IPS-18c (cell line): ENCODE data around the gene PRKN.

Experiments used
- H3K4me3 ChIP-seq: 2 replicates; pipeline ENCODE4 v1.7.0; 2013; ENCODE audit warnings: low read depth, mild to moderate bottlenecking, low read length, moderate library complexity; ENCODE audit not compliant: insufficient read depth
- H3K9me3 ChIP-seq: one replicate; pipeline ENCODE4 v1.6.1; 2013; ENCODE audit warnings: mild to moderate bottlenecking, low read length, moderate library complexity; ENCODE audit not compliant: control insufficient read depth, insufficient read depth

Gene PRKN

DNA sequence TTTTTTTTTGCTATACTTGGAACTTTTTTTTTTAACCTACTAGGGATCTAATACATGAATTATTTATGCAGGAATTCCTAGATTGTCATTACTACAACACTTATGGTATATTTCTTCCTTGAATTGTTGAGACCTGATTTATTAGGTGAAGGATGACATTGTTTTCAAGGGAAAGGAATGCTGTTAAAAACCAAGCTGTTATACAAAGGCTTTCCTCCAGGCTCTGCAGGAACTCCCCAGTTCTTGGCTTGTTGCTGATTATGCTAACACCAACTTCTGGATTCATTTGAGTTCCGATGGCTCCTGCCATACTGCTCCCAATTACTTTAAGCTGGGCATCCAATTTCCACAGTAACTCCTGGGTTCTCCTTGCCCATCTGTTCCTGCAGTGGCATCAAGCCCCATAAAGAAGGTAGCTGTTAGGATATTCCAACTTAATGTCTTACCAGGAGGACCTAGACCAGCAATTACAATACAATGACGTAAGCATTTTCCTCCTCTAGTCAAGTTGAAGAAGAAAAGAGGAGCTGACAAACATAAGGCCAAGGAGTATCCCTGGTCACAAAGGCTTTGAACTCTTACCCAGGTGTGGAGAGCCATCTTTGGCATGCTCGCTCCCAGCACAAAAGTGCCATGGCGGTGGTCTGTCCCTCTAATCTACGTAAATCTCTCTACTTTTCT, 1237.8 kb downstream of the PRKN start:
- no peak overlapping the region for H3K4me3 ChIP-seq
- no peaks in the 10 kb centered on the region for H3K9me3 ChIP-seq

- Histone ChIP-seq H3K4me3 (no peak overlapping the region), H3K9me3 (no peaks in the 10 kb centered on the region)
These were observed 1239.9 kb downstream of the PRKN start for GRCh38 chr6:161487694-161488093.

GRCh38 chr6:161487217-161487531, 1240.4 kb downstream of the PRKN start:
- Histone ChIP-seq H3K9me3 (no peaks in the 10 kb centered on the region), H3K4me3 (no peak overlapping the region)

DNA sequence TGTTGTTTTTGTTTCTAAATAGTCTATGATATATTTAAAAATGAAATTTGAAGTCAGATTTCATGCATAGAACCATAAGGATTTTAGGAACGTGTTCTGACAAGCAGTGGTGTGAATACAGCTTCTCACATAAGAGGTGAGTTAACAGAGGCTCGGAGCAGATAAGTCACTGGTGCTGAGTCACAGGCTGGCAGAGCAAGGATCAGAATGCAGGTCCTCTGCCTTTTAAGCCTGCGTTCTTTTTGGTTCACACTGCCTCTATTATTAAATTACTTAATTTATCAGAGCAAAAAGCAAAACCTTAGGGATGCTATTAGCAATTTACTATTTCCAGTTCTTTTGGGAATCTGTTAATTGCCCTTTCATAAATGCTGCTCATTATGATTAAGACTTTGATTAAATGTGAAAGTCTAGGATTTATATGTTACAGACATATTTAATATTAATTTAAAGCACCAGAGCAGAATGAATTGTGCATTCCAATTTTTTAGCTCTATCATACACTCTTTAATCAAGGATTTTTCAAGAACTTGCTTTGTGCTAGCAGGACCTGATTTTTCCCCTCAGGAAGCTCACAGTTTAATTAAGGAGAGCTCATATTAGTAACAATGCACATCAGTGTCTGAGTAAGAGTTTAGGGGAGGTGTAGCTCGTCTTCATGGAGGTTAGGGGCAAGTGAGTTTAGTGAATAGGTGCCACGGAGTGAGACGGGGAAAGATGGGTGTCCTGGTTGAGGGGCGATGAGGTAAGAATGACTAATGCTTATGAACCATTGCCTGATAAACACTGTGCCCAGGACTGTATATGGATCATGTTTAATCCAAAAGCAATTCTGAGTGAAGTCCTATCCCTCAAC, 1241.0 kb downstream of the PRKN start:
- no peaks in the 10 kb centered on the region for H3K9me3 ChIP-seq

DNA sequence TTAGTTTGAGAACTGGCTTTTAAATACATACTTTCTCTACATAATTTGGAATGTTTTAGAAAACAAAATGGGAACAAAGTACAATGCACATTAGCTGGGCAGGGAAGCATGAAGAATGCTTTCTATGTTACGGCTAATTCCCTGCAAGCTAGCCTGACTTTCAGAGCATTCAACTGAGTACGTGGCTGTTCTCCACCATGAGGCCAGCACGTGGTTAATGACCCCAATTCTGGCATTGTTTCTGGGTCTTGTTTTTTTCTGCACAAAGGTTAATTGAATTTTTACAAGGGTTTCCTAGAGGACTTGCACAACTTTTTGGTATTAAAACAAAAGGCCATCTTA, 1245.1 kb downstream of the PRKN start:
- Histone ChIP-seq H3K4me3 (no peak overlapping the region), H3K9me3 (no peaks in the 10 kb centered on the region)

More for the DNA sequence above, 1241.0 kb downstream of the PRKN start:
- H3K4me3 ChIP-seq = no peak overlapping the region

DNA sequence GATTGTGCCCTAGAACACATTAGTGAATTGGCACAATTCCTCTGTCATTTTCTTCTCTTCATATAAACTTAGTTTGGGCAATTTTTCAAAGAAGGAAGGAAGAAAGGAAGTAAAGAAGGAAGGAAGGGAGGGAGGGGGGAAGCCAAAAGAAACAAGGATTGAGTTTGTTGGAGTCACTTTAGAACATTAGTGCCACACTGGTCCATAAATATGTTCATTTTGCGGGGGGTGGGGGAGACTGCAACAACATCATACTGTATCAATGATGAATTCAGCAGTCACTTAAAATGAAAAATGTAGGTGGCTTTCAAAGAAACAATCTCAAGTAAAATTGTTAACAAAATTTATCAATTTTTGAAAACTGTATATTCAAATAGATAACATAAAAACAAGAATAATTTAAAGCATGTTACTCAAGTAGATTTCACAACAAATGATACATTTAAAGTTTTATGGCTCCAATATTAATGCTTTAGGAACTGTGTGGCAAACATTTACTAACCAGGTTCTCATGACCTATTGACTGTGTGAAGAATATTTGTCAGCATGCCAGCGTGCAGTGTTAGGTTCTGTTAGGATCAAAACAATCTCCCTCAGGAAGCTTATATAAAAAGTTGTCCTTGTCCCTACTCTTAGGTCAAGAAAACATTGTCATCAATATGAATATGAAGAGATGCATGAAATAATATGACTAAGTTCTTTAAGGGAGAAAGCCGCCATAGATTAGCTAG, 1245.6 kb downstream of the PRKN start:
- H3K9me3 ChIP-seq = no peaks in the 10 kb centered on the region
- no peak overlapping the region for H3K4me3 ChIP-seq

DNA sequence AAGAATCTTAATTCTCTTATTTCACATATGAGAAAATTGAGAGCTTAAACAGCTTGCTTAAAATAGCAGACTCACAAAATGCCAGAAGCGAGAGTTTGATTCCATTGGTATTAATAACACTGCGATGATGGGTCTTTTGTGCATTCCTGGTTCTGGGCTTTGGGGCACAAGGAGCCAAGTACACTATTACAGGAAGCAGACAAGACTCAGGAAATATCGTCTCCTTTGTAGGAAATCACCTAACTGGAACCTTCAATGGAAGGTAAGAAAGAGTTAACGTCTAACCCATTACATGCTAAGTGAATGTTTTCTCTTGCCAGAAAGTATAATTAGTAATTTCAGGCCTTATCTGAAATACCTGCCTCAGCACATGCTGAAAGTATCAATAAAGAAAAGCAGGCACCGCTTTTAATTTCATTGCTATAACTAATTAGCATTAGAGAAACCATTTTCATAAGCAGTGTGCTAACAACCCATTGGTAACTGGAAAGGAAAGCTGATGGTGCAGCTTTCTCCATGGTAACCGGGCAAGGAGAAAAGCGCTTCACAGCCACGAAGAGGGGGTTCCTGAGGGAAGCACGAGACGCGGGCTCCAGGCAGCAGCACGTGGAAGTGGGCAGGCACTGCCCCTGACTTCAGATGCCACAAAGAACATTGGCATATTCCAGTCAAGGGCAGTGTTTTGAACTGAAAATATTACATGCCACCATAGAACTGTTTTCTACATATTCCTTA, 1247.0 kb downstream of the PRKN start:
- H3K9me3 ChIP-seq = no peaks in the 10 kb centered on the region

DNA sequence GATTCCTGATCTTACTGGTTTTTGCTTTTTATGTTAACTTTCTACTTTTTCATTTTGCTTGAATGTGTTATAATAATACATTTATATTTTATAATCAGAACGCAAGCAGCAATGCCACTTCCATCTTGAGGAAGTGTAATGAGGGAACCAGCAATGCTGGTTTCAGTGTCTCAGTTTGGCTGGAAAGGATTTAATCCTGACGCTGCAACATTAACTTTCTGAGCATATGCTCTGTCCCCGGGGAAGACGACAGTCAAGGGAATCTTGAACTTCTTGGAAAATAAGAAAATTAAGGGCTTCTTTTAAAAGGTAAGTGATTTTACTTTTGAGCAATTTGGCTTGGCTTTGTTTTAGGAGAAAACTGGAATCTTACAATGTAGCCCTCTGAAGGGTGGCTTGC, 1248.2 kb downstream of the PRKN start:
- H3K4me3 ChIP-seq = no peak overlapping the region
- H3K9me3 ChIP-seq = no peaks in the 10 kb centered on the region

More for the DNA sequence above, 1247.0 kb downstream of the PRKN start:
- H3K4me3 ChIP-seq = no peak overlapping the region

- Histone ChIP-seq H3K9me3 (no peaks in the 10 kb centered on the region), H3K4me3 (no peak overlapping the region)
These were observed 1249.6 kb downstream of the PRKN start for GRCh38 chr6:161477876-161478425.

DNA sequence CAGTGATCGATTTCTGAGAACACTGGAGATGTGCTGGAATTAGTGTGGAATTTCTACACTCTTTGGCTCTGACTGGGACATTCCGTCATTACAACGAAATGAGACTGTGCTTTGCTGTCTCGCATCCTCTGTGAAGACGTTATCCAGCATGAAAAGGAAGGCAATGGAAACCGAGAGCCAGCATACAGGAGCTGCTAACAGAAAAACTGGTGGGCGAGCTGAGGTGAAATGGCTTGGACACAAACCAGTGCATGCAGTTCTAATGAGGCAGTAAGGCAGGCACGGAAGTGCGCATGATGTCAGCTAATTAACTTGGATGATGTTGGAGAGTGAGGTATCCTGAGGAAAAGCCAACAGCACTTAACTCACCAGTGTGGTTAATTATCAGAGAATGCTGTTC, 1250.9 kb downstream of the PRKN start:
- Histone ChIP-seq H3K9me3 (no peaks in the 10 kb centered on the region), H3K4me3 (no peak overlapping the region)

GRCh38 chr6:161465403-161465802, 1262.2 kb downstream of the PRKN start:
- Histone ChIP-seq H3K9me3 (no peaks in the 10 kb centered on the region), H3K4me3 (no peak overlapping the region)

DNA sequence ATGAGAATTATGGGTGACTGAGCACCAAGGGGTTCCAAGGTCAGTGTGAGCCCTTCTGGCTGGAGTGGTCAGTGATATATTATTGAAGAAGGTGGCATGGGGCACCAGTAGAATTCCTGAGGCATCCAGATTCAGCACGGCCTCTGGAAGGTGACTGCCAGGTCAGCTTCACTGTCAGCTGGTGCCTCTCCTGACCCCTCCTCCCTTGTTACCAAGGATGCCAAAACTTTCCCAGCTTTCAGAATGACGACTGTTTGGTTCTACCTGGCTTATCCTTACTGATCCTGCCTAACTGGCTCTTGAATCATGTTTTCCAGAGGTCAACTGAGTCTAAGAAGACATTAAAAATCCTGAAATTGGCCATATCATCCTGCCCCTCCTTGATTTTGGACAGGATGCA, 1264.5 kb downstream of the PRKN start:
- no peaks in the 10 kb centered on the region for H3K9me3 ChIP-seq
- H3K4me3 ChIP-seq = no peak overlapping the region

DNA sequence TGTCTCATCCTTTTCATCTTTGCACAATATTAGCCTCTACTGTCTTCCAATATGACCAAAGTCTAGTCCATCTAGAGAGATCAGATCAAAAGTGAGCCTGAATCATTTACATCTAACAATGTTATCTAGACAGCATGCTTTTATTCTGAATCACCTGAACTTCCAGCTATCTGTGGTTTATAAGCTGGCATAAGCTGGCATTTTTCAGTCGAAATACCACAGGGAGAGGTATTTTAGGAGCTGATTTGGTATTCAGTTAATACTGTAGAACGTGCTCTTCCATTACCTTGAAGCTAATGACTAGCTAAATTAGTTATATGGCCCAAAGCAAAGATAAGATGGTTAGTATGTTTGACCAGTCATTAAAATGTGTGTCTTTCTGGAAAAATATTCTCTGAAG, 1265.4 kb downstream of the PRKN start:
- Histone ChIP-seq H3K9me3 (no peaks in the 10 kb centered on the region), H3K4me3 (no peak overlapping the region)

DNA sequence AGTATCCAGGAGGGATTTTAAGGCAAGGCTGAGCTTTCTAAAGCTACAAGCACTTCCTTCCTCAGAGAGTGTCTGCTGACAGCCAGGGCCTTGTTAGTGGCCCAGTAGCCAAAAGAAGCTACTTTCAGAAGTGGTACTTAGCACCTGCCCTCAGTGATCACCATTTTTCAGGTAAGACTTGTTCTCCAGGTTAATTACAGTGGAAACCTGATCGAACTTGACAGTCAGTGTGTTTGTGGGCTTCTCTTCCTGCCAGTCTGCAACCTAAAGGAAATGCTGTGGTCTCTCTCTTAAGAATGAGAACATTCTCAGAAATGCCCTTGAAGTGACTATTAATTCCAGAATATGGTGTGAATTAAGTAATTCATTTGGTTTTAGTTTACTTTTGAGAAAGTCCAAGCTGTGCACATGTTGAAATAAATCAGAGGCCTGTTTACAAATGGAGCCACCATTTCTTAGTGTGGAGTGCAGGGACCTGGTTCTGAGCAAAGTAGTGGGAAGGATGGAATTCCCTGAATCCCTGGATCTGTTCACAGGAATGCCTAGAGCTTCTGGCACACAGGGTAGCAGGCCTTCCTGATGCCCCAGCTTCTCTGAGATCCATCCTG, 1268.5 kb downstream of the PRKN start:
- no peak overlapping the region for H3K4me3 ChIP-seq
- no peaks in the 10 kb centered on the region for H3K9me3 ChIP-seq

- H3K9me3 ChIP-seq = no peaks in the 10 kb centered on the region
- no peak overlapping the region for H3K4me3 ChIP-seq
These were observed 1269.2 kb downstream of the PRKN start for GRCh38 chr6:161458201-161458951.

- H3K4me3 ChIP-seq = no peak overlapping the region
- no peaks in the 10 kb centered on the region for H3K9me3 ChIP-seq
These were observed 1271.7 kb downstream of the PRKN start for GRCh38 chr6:161455848-161456247.
